ENCODE data around the gene PTPN18.
A peak's percentile ranks its signal among the peaks of the same experiment; 100 is the strongest.
"Not testable (repeated sequence)": the region's sequence is repeated elsewhere in the genome, so short reads cannot be mapped to it uniquely, and the experiment has no call there.

PTPN18 gene

GRCh38 chr2:130355578-130356431, at the start of gene PTPN18:
TSS of gene PTPN18 (plus strand) at chr2:130356056. CDS start at chr2:130356108, 52 bp downstream.
- DNase-seq (ENCODE audit: low read depth in 2 of 2): peak; percentile 25 to 41

- no peak for DNase-seq (ENCODE audit: low read depth in 2 of 2)
These were observed 48.0 kb upstream of the PTPN18 start for GRCh38 chr2:130307850-130308249.

GRCh38 chr2:130310881-130311280, 45.0 kb upstream of the PTPN18 start:
- DNase-seq (ENCODE audit: low read depth in 2 of 2): no peak

- no peak for DNase-seq (ENCODE audit: low read depth in 2 of 2)
These were observed 42.0 kb upstream of the PTPN18 start for GRCh38 chr2:130313812-130314334.

- no peak for DNase-seq (ENCODE audit: low read depth in 2 of 2)
These were observed 41.5 kb upstream of the PTPN18 start for GRCh38 chr2:130314377-130314776.

GRCh38 chr2:130316596-130316995, 39.3 kb upstream of the PTPN18 start:
- no peak for DNase-seq (ENCODE audit: low read depth in 2 of 2)

- no peak for DNase-seq (ENCODE audit: low read depth in 2 of 2)
These were observed 37.0 kb upstream of the PTPN18 start for GRCh38 chr2:130318906-130319305.

- no peak for DNase-seq (ENCODE audit: low read depth in 2 of 2)
These were observed 36.3 kb upstream of the PTPN18 start for GRCh38 chr2:130319536-130319935.

- no peak for DNase-seq (ENCODE audit: low read depth in 2 of 2)
These were observed 27.9 kb upstream of the PTPN18 start for GRCh38 chr2:130327703-130328527.

GRCh38 chr2:130328710-130329109, 27.1 kb upstream of the PTPN18 start:
- DNase-seq (ENCODE audit: low read depth in 2 of 2): no peak

GRCh38 chr2:130332271-130333073, 23.4 kb upstream of the PTPN18 start:
- peak; percentile 29 to 49 for DNase-seq (ENCODE audit: low read depth in 2 of 2)

GRCh38 chr2:130333253-130333652, 22.6 kb upstream of the PTPN18 start:
- not testable (repeated sequence) for DNase-seq (ENCODE audit: low read depth in 2 of 2)

- no peak for DNase-seq (ENCODE audit: low read depth in 2 of 2)
These were observed 21.8 kb upstream of the PTPN18 start for GRCh38 chr2:130334026-130334425.

GRCh38 chr2:130335226-130335625, 20.6 kb upstream of the PTPN18 start:
- no peak for DNase-seq (ENCODE audit: low read depth in 2 of 2)

- no peak for DNase-seq (ENCODE audit: low read depth in 2 of 2)
These were observed 19.5 kb upstream of the PTPN18 start for GRCh38 chr2:130336150-130336876.

- DNase-seq (ENCODE audit: low read depth in 2 of 2): no peak
These were observed 18.8 kb upstream of the PTPN18 start for GRCh38 chr2:130336877-130337734.

GRCh38 chr2:130337735-130338325, 18.0 kb upstream of the PTPN18 start:
- DNase-seq (ENCODE audit: low read depth in 2 of 2): no peak

GRCh38 chr2:130338793-130339345, 17.0 kb upstream of the PTPN18 start:
- no peak for DNase-seq (ENCODE audit: low read depth in 2 of 2)
